GM12872 (cell line): ENCODE data around the gene C14orf132.

ENCODE experiments used
- TF ChIP-seq, protein P1 (sequence below): IDR thresholded peaks from 3 replicates; pipeline ENCODE4 v1.5.1; 2011; ENCODE audit warnings: low read depth, mild to moderate bottlenecking, low read length, moderate library complexity; ENCODE audit not compliant: insufficient read depth

The C14orf132 gene

DNA sequence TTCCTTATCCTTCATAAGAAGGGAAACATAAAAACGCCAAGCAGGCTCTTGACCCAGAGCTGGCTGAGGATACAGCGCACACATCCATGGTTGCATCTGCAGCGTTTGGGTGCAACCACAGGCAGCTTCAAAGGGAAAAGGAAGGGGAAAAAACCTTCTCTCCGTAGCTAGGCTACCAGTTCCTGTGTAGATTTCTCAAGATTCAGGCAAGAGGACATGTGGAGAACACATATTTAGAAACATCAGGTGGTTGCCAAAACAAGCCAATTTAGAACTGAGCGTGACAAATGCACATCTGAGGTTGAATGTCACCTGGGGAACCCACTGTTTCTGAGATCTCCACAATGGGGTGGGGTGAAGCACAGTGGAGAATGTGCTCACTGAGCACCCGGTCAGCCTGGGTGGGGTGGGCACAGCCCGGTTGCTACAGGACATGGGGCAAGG, 87.2 kb downstream of the C14orf132 start:
- TF ChIP-seq, protein P1, sequence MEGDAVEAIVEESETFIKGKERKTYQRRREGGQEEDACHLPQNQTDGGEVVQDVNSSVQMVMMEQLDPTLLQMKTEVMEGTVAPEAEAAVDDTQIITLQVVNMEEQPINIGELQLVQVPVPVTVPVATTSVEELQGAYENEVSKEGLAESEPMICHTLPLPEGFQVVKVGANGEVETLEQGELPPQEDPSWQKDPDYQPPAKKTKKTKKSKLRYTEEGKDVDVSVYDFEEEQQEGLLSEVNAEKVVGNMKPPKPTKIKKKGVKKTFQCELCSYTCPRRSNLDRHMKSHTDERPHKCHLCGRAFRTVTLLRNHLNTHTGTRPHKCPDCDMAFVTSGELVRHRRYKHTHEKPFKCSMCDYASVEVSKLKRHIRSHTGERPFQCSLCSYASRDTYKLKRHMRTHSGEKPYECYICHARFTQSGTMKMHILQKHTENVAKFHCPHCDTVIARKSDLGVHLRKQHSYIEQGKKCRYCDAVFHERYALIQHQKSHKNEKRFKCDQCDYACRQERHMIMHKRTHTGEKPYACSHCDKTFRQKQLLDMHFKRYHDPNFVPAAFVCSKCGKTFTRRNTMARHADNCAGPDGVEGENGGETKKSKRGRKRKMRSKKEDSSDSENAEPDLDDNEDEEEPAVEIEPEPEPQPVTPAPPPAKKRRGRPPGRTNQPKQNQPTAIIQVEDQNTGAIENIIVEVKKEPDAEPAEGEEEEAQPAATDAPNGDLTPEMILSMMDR, result no peak

DNA sequence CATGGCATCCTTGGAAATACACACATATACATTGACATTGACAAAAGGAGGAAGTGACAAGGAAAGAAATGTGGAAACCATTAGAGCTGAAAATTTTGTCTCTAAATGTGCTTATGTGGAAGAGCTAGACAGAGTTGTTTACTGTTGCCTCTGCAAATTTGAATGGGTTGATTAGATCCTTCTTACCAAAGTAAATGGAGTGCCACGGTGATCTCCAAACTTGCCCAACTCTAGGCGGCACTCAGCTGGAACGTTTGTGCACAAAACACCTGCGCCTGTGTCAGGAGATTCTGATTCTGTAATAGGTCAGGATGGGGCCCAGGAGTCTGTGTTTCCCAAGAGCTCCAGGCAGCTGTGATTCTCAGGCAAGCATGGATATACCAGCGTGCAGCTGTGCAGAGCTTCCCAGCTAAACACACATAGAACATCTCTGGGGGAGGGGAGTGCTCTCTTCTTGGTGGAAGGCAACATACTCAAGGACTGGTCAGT, 87.7 kb downstream of the C14orf132 start:
- TF ChIP-seq, protein P1, result no peak

GRCh38 chr14:96129128-96129736, 90.1 kb downstream of the C14orf132 start:
- TF ChIP-seq, protein P1, result no peak

DNA sequence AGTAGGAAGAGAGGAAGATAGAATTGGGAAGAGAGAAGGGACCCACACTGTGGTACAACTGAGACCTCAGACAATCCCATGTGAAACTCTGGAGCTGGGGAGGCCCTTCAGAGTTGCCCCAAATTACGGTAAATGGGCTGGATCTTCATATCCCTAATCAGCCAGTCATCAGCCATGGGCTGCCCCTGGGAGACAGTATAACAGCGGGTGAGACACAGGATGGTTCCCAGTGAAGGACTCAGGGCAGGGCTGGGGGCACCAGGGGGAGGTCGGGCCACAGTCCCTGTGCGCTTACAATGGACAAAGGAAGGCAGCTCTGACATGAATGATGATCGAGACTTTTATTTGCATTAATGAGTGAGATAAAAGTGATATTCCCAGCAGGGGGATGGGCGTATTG, 91.2 kb downstream of the C14orf132 start:
- TF ChIP-seq, protein P1, result no peak

- TF ChIP-seq, protein P1, result no peak
Measured at GRCh38 chr14:96130854-96131253, 91.7 kb downstream of the C14orf132 start.

- TF ChIP-seq, protein P1, result no peak
Measured at GRCh38 chr14:96131836-96132235, 92.7 kb downstream of the C14orf132 start.

DNA sequence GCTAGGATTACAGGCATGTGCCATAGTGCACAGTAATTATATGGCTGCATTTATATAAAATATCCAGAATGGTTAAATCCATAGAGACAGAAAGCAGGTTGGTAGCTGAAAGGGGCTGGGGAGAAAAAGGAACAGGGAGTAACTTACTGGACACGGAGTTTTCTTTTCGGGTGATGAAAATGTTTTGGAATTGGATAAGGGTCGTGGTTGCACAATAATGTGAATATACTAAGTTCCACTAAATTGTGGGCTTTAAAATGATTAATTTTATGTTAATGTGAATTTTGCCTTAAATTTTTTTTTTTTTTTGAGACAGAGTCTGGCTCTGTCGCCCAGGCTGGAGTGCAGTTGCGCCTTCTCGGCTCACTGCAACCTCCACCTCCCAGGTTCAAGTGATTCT, 95.3 kb downstream of the C14orf132 start:
- TF ChIP-seq, protein P1, result no peak
